ENCODE measurements around the gene SPTB. TPM values are rescaled to one million over a fixed set of nuclear protein-coding genes. Genes with fewer than 3 reads are reported as not detected.

SPTB gene
- polyA plus RNA-seq, 1 donor (not counting 4 experiments of a cell fraction or from before 2014, with no cell fraction given), result not detected

DNA sequence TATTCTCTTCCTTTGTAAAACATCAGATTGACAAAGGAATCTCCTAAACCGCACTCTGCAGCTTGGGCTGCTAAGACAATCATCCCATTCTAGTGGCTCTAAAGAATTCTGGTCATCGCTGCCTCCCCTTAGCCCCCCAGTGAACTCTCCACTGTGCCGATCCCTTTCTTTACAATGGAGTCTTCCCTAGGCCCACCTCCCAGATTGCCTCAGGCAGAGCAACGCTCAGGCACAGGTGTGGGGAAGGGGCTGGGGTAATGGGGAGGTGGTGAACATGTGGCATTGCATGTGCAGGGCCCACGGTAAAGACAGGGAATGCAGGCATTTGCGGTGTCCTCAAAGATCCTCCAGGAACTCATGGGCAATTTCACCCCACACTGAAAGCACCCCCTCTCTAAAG lies 89.2 kb downstream of the SPTB start:
- Histone ChIP-seq H3K79me2 (ENCODE audit: control insufficient read depth, insufficient read depth, low read length) (no peaks in the 10 kb centered on the region), H3K36me3 (ENCODE audit: control insufficient read depth in 2 of 2, extremely low read depth in 1 of 2, insufficient read depth in 2 of 2, low read length in 2 of 2) (no peaks in the 10 kb centered on the region), H3K27ac (ENCODE audit: control insufficient read depth, insufficient read depth, low read length) (no peak overlapping the region), H3K4me2 (ENCODE audit: control insufficient read depth, extremely low read depth, insufficient read depth, low read depth, low read length) (no peak overlapping the region), H3K27me3 (ENCODE audit: control insufficient read depth, extremely low read depth, insufficient read depth, low read length) (peaks cover 3% of the 10 kb centered on the region), H3K9me1 (ENCODE audit: control insufficient read depth, extremely low read depth, insufficient read depth, low read length) (no peaks in the 10 kb centered on the region), H2AFZ (ENCODE audit: control insufficient read depth, low read length) (no peak overlapping the region), H3K4me3 (ENCODE audit: control insufficient read depth in 2 of 3, extremely low read depth in 1 of 3, insufficient read depth in 2 of 3, low read depth in 1 of 3, low read length in 3 of 3) (no peak overlapping the region), H3K9me3 (ENCODE audit: control insufficient read depth, low read depth, low read length) (no peaks in the 10 kb centered on the region), H4K20me1 (ENCODE audit: control insufficient read depth, extremely low read depth, insufficient read depth, low read length) (peaks cover 3% of the 10 kb centered on the region), H3K9ac (ENCODE audit: control insufficient read depth, extremely low read depth, insufficient read depth, low read length) (no peak overlapping the region), H3K4me1 (ENCODE audit: control insufficient read depth, extremely low read depth, insufficient read depth, low read length) (peaks cover 16% of the 10 kb centered on the region)
- FAIRE-seq (no peak), DNase-seq (ENCODE audit: low read depth, low spot score) (no peak)
- TF ChIP-seq, protein P1, sequence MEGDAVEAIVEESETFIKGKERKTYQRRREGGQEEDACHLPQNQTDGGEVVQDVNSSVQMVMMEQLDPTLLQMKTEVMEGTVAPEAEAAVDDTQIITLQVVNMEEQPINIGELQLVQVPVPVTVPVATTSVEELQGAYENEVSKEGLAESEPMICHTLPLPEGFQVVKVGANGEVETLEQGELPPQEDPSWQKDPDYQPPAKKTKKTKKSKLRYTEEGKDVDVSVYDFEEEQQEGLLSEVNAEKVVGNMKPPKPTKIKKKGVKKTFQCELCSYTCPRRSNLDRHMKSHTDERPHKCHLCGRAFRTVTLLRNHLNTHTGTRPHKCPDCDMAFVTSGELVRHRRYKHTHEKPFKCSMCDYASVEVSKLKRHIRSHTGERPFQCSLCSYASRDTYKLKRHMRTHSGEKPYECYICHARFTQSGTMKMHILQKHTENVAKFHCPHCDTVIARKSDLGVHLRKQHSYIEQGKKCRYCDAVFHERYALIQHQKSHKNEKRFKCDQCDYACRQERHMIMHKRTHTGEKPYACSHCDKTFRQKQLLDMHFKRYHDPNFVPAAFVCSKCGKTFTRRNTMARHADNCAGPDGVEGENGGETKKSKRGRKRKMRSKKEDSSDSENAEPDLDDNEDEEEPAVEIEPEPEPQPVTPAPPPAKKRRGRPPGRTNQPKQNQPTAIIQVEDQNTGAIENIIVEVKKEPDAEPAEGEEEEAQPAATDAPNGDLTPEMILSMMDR (optimal IDR thresholded peaks at IDR 0.05 in 1 of 3, IDR thresholded peaks at IDR 0.05 in 1 of 3, conservative IDR thresholded peaks at IDR 0.05 in 1 of 3; ENCODE audit: extremely low read depth in 1 of 3, insufficient read depth in 2 of 3, low read length in 3 of 3), result no peak
- TF ChIP-seq EZH2 (IDR thresholded peaks at IDR 0.05; ENCODE audit: low read length), result no peak
- dilution Hi-C loops (cut with MboI; ENCODE audit: extremely low pct_ligation_motif_present, low sequenced_read_pairs), result no loop called here

DNA sequence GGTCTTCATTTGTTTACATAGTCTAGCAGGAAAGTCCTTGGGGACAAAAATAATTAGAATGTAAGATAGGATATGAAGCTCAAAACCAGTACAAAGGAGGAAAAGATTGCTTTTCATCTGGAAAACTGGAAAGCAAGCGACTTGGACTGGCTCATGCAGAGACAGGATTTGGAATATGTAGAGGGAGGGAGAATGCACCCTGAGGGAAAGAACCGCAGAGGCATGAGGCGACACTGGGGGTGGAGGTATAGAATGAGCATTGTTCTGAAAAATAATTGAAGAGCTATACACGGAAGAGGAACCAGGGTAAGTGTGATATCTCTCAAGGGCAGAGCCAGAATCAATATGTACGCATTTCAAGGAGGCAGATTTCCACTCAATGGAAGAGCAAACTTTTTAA lies 90.0 kb downstream of the SPTB start:
- H3K9ac ChIP-seq (ENCODE audit: control insufficient read depth, extremely low read depth, insufficient read depth, low read length), result no peak overlapping the region
- no peak for DNase-seq (ENCODE audit: low read depth, low spot score)
- no peak overlapping the region for H2AFZ ChIP-seq (ENCODE audit: control insufficient read depth, low read length)
- no peak for FAIRE-seq
- no peak overlapping the region for H3K4me3 ChIP-seq (ENCODE audit: control insufficient read depth in 2 of 3, extremely low read depth in 1 of 3, insufficient read depth in 2 of 3, low read depth in 1 of 3, low read length in 3 of 3)
- dilution Hi-C loops (cut with MboI; ENCODE audit: extremely low pct_ligation_motif_present, low sequenced_read_pairs), result no loop called here
- no peaks in the 10 kb centered on the region for H3K9me1 ChIP-seq (ENCODE audit: control insufficient read depth, extremely low read depth, insufficient read depth, low read length)
- H3K36me3 ChIP-seq (ENCODE audit: control insufficient read depth in 2 of 2, extremely low read depth in 1 of 2, insufficient read depth in 2 of 2, low read length in 2 of 2), result no peaks in the 10 kb centered on the region
- peak overlapping the region; percentile 4 for H3K4me2 ChIP-seq (ENCODE audit: control insufficient read depth, extremely low read depth, insufficient read depth, low read depth, low read length)
- H3K9me3 ChIP-seq (ENCODE audit: control insufficient read depth, low read depth, low read length), result no peaks in the 10 kb centered on the region
- TF ChIP-seq EZH2 (IDR thresholded peaks at IDR 0.05; ENCODE audit: low read length), result no peak
- TF ChIP-seq, protein P1 (optimal IDR thresholded peaks at IDR 0.05 in 1 of 3, IDR thresholded peaks at IDR 0.05 in 1 of 3, conservative IDR thresholded peaks at IDR 0.05 in 1 of 3; ENCODE audit: extremely low read depth in 1 of 3, insufficient read depth in 2 of 3, low read length in 3 of 3), result no peak
- H4K20me1 ChIP-seq (ENCODE audit: control insufficient read depth, extremely low read depth, insufficient read depth, low read length), result peaks cover 3% of the 10 kb centered on the region
- no peaks in the 10 kb centered on the region for H3K27me3 ChIP-seq (ENCODE audit: control insufficient read depth, extremely low read depth, insufficient read depth, low read length)
- H3K4me1 ChIP-seq (ENCODE audit: control insufficient read depth, extremely low read depth, insufficient read depth, low read length), result peaks cover 16% of the 10 kb centered on the region
- H3K79me2 ChIP-seq (ENCODE audit: control insufficient read depth, insufficient read depth, low read length), result no peaks in the 10 kb centered on the region
- no peak overlapping the region for H3K27ac ChIP-seq (ENCODE audit: control insufficient read depth, insufficient read depth, low read length)

Measured in keratinocyte (primary cell).